RWPE1 (cell line): Measurements from ENCODE around the gene PDAP1.

ENCODE experiments used
- CTCF ChIA-PET: fragments of 350-600 bp; sonication (Branson Sonifier 250); formaldehyde crosslinking; extraction: SDS; loops from one replicate; lab custom pipeline; 2021; lab: Yijun Ruan, JAX
- POLR2A ChIA-PET: fragments of 400-600 bp; formaldehyde crosslinking; extraction: SDS; loops from one replicate; lab custom pipeline; 2020; ENCODE audit warnings: antibody characterized with exemption; ENCODE audit not compliant: low non-redundant PET; lab: Yijun Ruan, JAX
- DNase-seq: peaks from one replicate; pipeline ENCODE4 v3.0.0; 2012; ENCODE audit warnings: low spot score
- H3K27ac ChIP-seq: fragments of 450-650 bp; 2 replicates; pipeline ENCODE4 v1.5.1; 2017
- CTCF ChIP-seq: fragments of 450-650 bp; conservative IDR thresholded peaks from 2 replicates; pipeline ENCODE4 v1.5.1; 2017; ENCODE audit warnings: low read depth, mild to moderate bottlenecking

Gene PDAP1, protein sequence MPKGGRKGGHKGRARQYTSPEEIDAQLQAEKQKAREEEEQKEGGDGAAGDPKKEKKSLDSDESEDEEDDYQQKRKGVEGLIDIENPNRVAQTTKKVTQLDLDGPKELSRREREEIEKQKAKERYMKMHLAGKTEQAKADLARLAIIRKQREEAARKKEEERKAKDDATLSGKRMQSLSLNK

DNA sequence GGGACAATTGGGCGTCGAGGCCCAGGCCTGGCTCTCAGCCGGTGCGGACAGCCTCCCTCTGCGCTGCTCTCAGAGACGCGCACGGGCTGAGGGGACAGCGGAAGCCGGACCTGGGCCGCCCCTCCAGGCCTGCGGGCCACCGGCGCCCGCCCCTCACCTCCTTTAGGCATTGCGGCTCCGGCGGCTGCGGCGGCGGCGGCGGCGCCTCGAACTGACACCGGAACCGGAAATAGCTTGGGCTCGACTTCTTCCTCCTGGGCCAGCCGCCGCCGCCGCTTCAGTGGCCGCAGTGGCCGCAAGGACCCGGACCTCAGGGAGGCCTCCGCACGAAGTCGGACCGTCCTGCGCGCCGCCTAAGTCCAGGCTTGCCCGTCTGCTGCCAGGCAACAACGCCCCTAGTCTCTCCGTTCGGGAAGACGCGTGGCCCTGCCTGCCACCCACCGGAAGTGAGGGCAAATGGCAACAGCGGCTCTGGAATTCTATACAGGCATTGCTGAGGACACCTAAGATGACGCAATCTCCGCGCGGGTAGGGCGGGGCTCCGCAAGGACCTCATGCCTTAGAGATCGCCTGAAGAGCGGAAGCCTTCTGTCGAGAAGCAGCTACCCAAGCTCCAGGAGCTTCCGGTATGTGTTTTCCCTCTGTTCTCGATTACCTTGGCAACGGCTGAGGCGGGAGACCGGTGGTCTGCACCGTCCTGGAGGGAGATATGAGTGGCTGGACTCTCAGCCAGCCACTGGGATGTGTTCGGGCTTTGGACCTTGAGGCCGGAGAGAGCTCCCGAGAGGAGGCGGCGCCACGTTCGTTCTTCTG, at the start of gene PDAP1, which contains the start of gene BUD31:
Gene PDAP1 (minus strand): TSS at position 219 of the 813 bp plus-strand sequence. CDS start 49 bp downstream, at position 170.
Gene BUD31 (plus strand): TSS at position 591 of the 813 bp plus-strand sequence. CDS start 2,124 bp downstream, outside the sequence.
- ChIA-PET CTCF (interaction anchor here (0.7 kb wide), 1 partner anchor 43 kb away, joined by 3 read pairs; no protein-coding TSS in a partner anchor), POLR2A (interaction anchor here (0.6 to 0.8 kb wide), 3 partner anchors 10 to 46 kb away, joined by 3 to 4 read pairs (median 3); no protein-coding TSS in a partner anchor)
- no peak for TF ChIP-seq CTCF
- peak; percentile 93 for DNase-seq
- peak within 1 kb of the TSS; percentile 96 for H3K27ac ChIP-seq

DNA sequence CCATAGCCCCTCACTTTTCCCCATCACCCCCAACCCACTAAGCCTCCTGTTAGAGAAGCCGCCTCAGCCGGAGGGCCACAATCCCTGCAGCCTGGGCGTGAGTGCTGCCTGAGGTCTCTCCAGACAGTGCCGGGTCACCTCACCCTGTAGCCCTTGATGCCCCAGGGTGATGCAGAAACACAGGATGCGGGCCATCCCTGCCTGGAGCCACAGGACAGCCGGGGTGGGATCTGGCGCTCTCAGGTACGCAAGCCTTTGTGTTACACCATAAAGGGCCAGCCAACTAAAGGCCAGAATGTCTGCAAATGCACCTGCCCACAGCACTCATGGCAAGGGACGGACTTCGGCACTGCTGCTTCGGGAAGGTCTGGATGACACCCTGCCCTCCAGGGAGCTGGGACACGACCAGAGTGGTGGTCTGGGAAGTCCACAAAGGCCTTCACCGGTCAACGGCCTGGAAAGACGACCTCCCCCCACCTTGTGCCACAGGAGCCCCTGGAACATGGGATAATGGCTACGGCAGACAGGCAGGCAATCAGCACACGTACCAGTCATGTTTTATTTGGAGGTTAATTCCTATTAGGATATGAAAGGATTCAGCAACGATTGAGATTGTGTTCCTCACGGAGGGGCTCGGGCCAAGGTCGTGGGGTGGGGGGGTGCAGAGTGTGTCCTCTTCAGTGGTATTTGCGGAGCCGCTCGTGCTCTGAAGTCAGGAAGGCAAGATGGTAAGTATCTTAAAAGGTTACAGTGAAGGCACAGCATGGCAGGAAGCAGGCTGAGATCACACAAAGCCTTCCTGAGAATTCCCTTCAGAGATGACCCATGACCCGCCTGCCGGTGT, 49.5 kb upstream of the PDAP1 start:
- ChIA-PET POLR2A (no interaction called here), CTCF (interaction anchor here (0.7 to 0.9 kb wide), 2 partner anchors 11 to 93 kb away, joined by 3 read pairs; no protein-coding TSS in a partner anchor)
- peak overlapping the region; percentile 46 for H3K27ac ChIP-seq
- DNase-seq: no peak
- no peak for TF ChIP-seq CTCF

DNA sequence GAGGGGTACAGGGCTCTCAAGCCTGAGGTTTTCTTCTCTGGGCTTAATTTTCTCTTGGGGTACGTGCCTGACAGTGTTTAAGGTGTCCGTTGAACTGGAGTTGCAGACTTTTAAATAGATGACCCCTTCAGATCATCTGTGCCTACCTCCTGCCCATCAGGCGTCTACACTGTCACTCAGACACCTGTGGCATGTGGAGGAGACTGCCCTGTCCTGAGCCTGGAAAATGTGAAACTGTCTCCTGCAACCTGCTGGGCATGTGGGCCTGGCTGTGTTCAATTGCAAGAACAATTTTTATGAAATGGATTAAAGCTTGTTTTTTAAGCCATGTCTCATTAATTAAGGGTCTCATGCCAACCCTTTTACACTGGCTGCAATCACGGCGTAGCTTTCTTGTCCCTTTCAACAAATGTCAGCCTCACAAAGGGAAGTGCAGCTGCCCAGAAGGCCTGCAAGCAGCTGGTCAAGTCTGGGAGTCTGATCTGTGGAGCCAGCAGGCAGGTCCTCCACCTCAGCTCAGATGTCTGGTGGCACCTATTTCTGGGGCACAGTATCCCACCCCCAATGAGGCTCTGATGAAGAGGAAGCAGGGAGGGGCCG, 48.8 kb upstream of the PDAP1 start:
- no peak for DNase-seq
- CTCF ChIA-PET: interaction anchor here (0.7 kb wide), 1 partner anchor 9 kb away, joined by 4 read pairs; no protein-coding TSS in a partner anchor
- peak overlapping the region; percentile 46 for H3K27ac ChIP-seq
- POLR2A ChIA-PET: no interaction called here
- TF ChIP-seq CTCF: no peak

DNA sequence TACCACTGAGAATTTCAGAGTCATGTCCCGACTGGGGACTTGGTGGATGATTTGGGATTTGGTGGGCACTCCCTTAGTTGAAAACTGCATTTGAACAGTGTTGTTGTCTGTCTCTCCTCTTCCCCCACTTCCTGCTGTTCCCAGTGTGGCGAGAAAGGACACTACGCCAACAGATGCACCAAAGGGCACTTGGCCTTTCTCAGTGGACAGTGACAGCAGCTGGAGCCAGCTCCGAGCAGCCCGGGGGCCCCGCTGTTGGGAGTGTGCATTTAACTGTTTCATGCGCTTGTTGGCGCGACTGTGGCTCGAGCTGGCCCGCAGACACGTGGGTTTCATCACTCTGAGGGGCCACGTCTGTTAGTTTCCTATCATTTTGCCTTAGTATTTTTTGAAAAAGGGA, 47.9 kb upstream of the PDAP1 start:
- ChIA-PET CTCF (no interaction called here), POLR2A (no interaction called here)

DNA sequence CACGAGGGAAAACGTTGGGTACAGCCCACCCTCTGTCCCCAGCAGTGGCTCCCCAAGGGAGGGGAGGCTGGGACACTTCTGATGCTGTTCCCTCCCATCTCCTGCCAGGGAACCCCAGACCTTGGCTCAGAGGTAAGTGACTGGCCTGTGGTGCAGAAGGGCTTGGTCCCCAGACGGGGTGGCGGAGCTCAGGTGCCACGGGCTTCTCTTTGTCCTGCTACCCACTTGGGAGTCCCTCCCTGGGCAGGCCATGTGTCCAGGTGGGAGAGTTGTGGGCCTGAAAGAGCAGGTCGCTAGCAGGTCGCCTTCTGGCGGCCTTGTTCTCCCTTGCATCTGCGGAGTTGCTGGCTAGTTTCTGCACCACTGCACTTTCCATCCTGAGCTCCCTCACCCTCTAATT, 47.5 kb upstream of the PDAP1 start:
- no peak for TF ChIP-seq CTCF
- CTCF ChIA-PET: interaction anchor here (0.6 kb wide), 1 partner anchor 160 kb away, joined by 3 read pairs; no protein-coding TSS in a partner anchor
- peak overlapping the region; percentile 46 for H3K27ac ChIP-seq
- POLR2A ChIA-PET: no interaction called here
- no peak for DNase-seq

More for the DNA sequence above, 47.9 kb upstream of the PDAP1 start:
- TF ChIP-seq CTCF: no peak
- DNase-seq: no peak
- H3K27ac ChIP-seq: peak overlapping the region; percentile 46
